Measurements from ENCODE around the gene MAP3K13. TPM values are rescaled to one million over a fixed set of nuclear protein-coding genes. Genes with fewer than 3 reads are reported as not detected.

Gene MAP3K13
- total and polyA plus RNA-seq, 2 of the 13 experiments (the other 11 are each of a cell fraction or from before 2014, with no cell fraction given), result 24.2 to 26.5 TPM

DNA sequence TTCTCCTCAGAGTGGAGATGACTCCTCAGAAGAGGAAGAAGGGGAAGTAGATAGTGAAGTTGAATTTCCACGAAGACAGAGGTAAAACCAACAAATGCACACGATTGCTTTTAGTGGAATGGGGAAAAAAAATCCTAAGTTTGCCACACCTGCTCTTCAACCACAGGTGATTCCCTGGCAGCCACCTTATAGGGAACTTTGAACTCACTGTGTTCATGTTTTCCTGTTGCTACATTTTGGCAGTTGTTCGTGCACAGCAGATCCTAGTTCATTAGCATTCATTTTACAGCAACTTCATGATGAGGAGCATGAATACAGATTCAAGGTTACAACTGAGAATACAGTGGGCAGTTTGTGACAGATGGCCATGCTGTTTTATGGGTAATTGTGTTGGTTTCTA is 114.4 kb downstream of the MAP3K13 start:
- in situ Hi-C loops (cut with HindIII; ENCODE audit: extremely low pct_ligation_motif_present, low pct_unique_long_range_greater_than_20kb), result no loop called here
- WGBS (ENCODE audit: low lambda C conversion rate), result 75% methylated on average over 3 of the region's 3 CpGs
- Histone ChIP-seq H2AFZ (ENCODE audit: low read length) (no peak overlapping the region), H3K79me2 (ENCODE audit: insufficient read depth, low read length) (no peaks in the 10 kb centered on the region), H3K9me3 (ENCODE audit: low read length) (no peaks in the 10 kb centered on the region), H3K27ac (ENCODE audit: extremely low read length, insufficient read depth, low read length) (no peak overlapping the region), H4K20me1 (ENCODE audit: insufficient read depth, low read length) (no peaks in the 10 kb centered on the region; the same call in 1 of the 2 replicates), H3K36me3 (replicated peaks in 1 of 2; ENCODE audit: control insufficient read depth in 1 of 2, insufficient read depth in 2 of 2, low read length in 2 of 2) (peaks cover 26 to 63% of the 10 kb centered on the region in 2 experiments; a peak in 4 of 5 replicates), H3K4me3 (replicated peaks in 1 of 3; ENCODE audit: insufficient read depth in 1 of 3, low read depth in 2 of 3, low read length in 3 of 3) (no peak overlapping the region), H3K9ac (ENCODE audit: insufficient read depth, low read depth, low read length) (no peak overlapping the region), H3K27me3 (ENCODE audit: control insufficient read depth in 1 of 2, insufficient read depth in 2 of 2, low read length in 2 of 2) (no peaks in the 10 kb centered on the region), H3K4me1 (ENCODE audit: insufficient read depth, low read length) (no peaks in the 10 kb centered on the region), H3K4me2 (ENCODE audit: low read depth, low read length) (no peak overlapping the region)
- POLR2A ChIA-PET, result no interaction called here
- no peak for FAIRE-seq
- DNase-seq (ENCODE audit: low spot score), result no peak
- TF ChIP-seq ZNF644 (CRISPR knock-in tag; IDR thresholded peaks at IDR 0.05; ENCODE audit: low read depth) (no peak), TEAD3 (CRISPR knock-in tag; optimal IDR thresholded peaks at IDR 0.05; ENCODE audit: borderline replicate concordance) (no peak), ZSCAN30 (CRISPR knock-in tag; IDR thresholded peaks at IDR 0.05) (no peak), CBX1 (IDR thresholded peaks at IDR 0.05; ENCODE audit: low read depth) (no peak), ZEB1 (IDR thresholded peaks at IDR 0.05; ENCODE audit: insufficient replicate concordance, low read depth) (no peak), SATB2 (CRISPR knock-in tag; IDR thresholded peaks at IDR 0.05) (no peak), HOXA3 (CRISPR knock-in tag; IDR thresholded peaks at IDR 0.05) (no peak), SP1 (IDR thresholded peaks at IDR 0.05) (no peak), SP1 (CRISPR knock-in tag; IDR thresholded peaks at IDR 0.05) (no peak), ZNF432 (CRISPR knock-in tag; IDR thresholded peaks at IDR 0.05; ENCODE audit: borderline replicate concordance) (no peak), CC2D1A (CRISPR knock-in tag; IDR thresholded peaks at IDR 0.05) (no peak), ZBTB1 (CRISPR knock-in tag; IDR thresholded peaks at IDR 0.05; ENCODE audit: borderline replicate concordance) (no peak), SPEN (CRISPR knock-in tag; IDR thresholded peaks at IDR 0.05; ENCODE audit: low read depth) (no peak), SMARCC2 (IDR thresholded peaks at IDR 0.05) (no peak), MYC (CRISPR knock-in tag; IDR thresholded peaks at IDR 0.05; ENCODE audit: borderline replicate concordance) (no peak), ZNF251 (CRISPR knock-in tag; IDR thresholded peaks at IDR 0.05) (no peak), ZC3H13 (CRISPR knock-in tag; IDR thresholded peaks at IDR 0.05) (no peak)
- TF ChIP-seq, protein P1, sequence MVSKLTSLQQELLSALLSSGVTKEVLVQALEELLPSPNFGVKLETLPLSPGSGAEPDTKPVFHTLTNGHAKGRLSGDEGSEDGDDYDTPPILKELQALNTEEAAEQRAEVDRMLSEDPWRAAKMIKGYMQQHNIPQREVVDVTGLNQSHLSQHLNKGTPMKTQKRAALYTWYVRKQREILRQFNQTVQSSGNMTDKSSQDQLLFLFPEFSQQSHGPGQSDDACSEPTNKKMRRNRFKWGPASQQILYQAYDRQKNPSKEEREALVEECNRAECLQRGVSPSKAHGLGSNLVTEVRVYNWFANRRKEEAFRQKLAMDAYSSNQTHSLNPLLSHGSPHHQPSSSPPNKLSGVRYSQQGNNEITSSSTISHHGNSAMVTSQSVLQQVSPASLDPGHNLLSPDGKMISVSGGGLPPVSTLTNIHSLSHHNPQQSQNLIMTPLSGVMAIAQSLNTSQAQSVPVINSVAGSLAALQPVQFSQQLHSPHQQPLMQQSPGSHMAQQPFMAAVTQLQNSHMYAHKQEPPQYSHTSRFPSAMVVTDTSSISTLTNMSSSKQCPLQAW (CRISPR knock-in tag; IDR thresholded peaks at IDR 0.05), result no peak
- intact Hi-C loops (cut with micrococcal nuclease; ENCODE audit: unreplicated experiment), result no loop called here
- CTCF ChIA-PET (ENCODE audit: low intra/inter-chr PET ratio, low total read pairs), result no interaction called here
- BruUV-seq (replicated peaks), result no TSS peak
- ATAC-seq, result no peak

All from HepG2 (cell line).